SK-N-SH (cell line): ENCODE data around the gene GRIN1. TPM values are rescaled to one million over a fixed set of nuclear protein-coding genes. Genes with fewer than 3 reads are reported as not detected.

Experiments used
- CTCF ChIA-PET: fragments of 300-600, 350-600 bp; formaldehyde crosslinking; extraction: SDS; loops from one replicate; lab custom pipeline; 2021; lab: Yijun Ruan, JAX
- POLR2A ChIA-PET: fragments of 350-600 bp; sonication (Branson Sonifier 250); formaldehyde crosslinking; extraction: SDS; loops from one replicate; lab custom pipeline; 2020; ENCODE audit warnings: antibody characterized with exemption, inconsistent platforms; lab: Yijun Ruan, JAX
- DNase-seq: peaks from one replicate; pipeline ENCODE4 v3.0.0; 2012
- H2AFZ ChIP-seq: fragments of 200-600 bp; sonication (generic); 2 replicates; pipeline ENCODE4 v1.8.1; 2016; ENCODE audit warnings: antibody characterized with exemption, mild to moderate bottlenecking, low read depth
- H3F3A ChIP-seq: fragments of 200-600 bp; sonication (generic); replicated peaks from 2 replicates; pipeline ENCODE3; 2016; ENCODE audit warnings: antibody characterized with exemption, mild to moderate bottlenecking; ENCODE audit not compliant: insufficient read depth
- H3K27ac ChIP-seq, 2 experiments: fragments of 200-500 bp in 1 of 2; fragments of 200-600 bp in 1 of 2; sonication (Bioruptor generic) in 1 of 2; sonication (generic), shearing (Covaris generic) in 1 of 2; 2 replicates each; pipeline versions ENCODE4 v1.5.1 to v1.6.1; 2014 to 2016; ENCODE audit warnings: low read depth in 2 of 2, inconsistent platforms in 1 of 2, low read length in 1 of 2, mild to moderate bottlenecking in 1 of 2, mixed read lengths in 1 of 2
- H3K27me3 ChIP-seq: fragments of 200-600 bp; sonication (generic), shearing (Covaris generic); 2 replicates; pipeline ENCODE4 v1.6.1; 2016; ENCODE audit warnings: mixed run types; ENCODE audit not compliant: insufficient read depth
- H3K36me3 ChIP-seq, 2 experiments: fragments of 200-500 bp in 1 of 2; fragments of 200-600 bp in 1 of 2; sonication (Bioruptor generic) in 1 of 2; sonication (generic) in 1 of 2; replicated peaks in 1 of 2; 2 replicates each; pipeline versions ENCODE3 to v1.5.1; 2014 to 2016; ENCODE audit warnings: low read length in 1 of 2, mild to moderate bottlenecking in 1 of 2; ENCODE audit not compliant: insufficient read depth in 2 of 2, control insufficient read depth in 1 of 2
- H3K4me1 ChIP-seq, 2 experiments: fragments of 200-500 bp in 1 of 2; fragments of 200-600 bp in 1 of 2; sonication (Bioruptor generic) in 1 of 2; sonication (generic), shearing (Covaris generic) in 1 of 2; 2 replicates each; pipeline versions ENCODE4 v1.5.1 to v1.6.1; 2014 to 2016; ENCODE audit warnings: low read depth in 1 of 2, low read length in 1 of 2, mixed run types in 1 of 2; ENCODE audit not compliant: insufficient read depth in 2 of 2, control insufficient read depth in 1 of 2
- H3K4me2 ChIP-seq: fragments of 200-600 bp; sonication (generic), shearing (Covaris generic); 2 replicates; pipeline ENCODE4 v1.6.1; 2017; ENCODE audit warnings: mixed run types
- H3K4me3 ChIP-seq, 2 experiments: fragments of 200-500 bp in 1 of 2; fragments of 200-600 bp in 1 of 2; sonication (Bioruptor generic) in 1 of 2; sonication (generic), shearing (Covaris generic) in 1 of 2; 2 replicates each; pipeline versions ENCODE4 v1.5.1 to v1.8.1; 2014 to 2016; ENCODE audit warnings: low read depth in 2 of 2, inconsistent platforms in 1 of 2, low read length in 1 of 2, mild to moderate bottlenecking in 1 of 2, mixed read lengths in 1 of 2, moderate library complexity in 1 of 2
- H3K79me2 ChIP-seq: fragments of 200-600 bp; sonication (generic); 2 replicates; pipeline ENCODE4 v1.8.1; 2017; ENCODE audit warnings: mild to moderate bottlenecking; ENCODE audit not compliant: insufficient read depth
- H3K9ac ChIP-seq: fragments of 200-600 bp; sonication (generic); 2 replicates; pipeline ENCODE4 v1.6.1; 2017; ENCODE audit warnings: mixed run types
- H3K9me2 ChIP-seq: fragments of 200-600 bp; sonication (generic); 2 replicates; pipeline ENCODE4 v1.6.1; 2017; ENCODE audit warnings: mixed run types
- H3K9me3 ChIP-seq: fragments of 200-600 bp; sonication (generic); 2 replicates; pipeline ENCODE4 v1.6.1; 2017; ENCODE audit warnings: mixed run types, mild to moderate bottlenecking, moderate library complexity
- H4K20me1 ChIP-seq: fragments of 200-600 bp; sonication (generic); 2 replicates; pipeline ENCODE4 v1.6.1; 2017; ENCODE audit warnings: mild to moderate bottlenecking, mixed run types; ENCODE audit not compliant: insufficient read depth
- CHD2 ChIP-seq: fragments of 150-350 bp; IDR thresholded peaks from 2 replicates; pipeline ENCODE4 v1.6.1; 2018; ENCODE audit warnings: low read length; ENCODE audit not compliant: partially characterized antibody
- CTCF ChIP-seq: fragments of 200-600 bp; sonication (generic); IDR thresholded peaks from 2 replicates; pipeline ENCODE4 v1.6.1; 2017; ENCODE audit warnings: antibody characterized with exemption, mild to moderate bottlenecking, moderate library complexity
- EP300 ChIP-seq, 2 experiments: IDR thresholded peaks; 2 replicates each; pipeline versions ENCODE4 v1.4.0 to v1.6.1; 2012; ENCODE audit warnings: borderline replicate concordance in 1 of 2, low read depth in 1 of 2, low read length in 1 of 2
- EZH2phosphoT487 ChIP-seq: fragments of 200-600 bp; sonication (generic); IDR thresholded peaks from 2 replicates; pipeline ENCODE4 v1.6.1; 2017; ENCODE audit warnings: low read depth, mixed run types, mild to moderate bottlenecking, antibody characterized with exemption, moderate library complexity, borderline replicate concordance
- FOXJ3 ChIP-seq: sonication (generic); formaldehyde crosslinking; IDR thresholded peaks from 2 replicates; pipeline ENCODE4 v1.5.1; 2020; ENCODE audit warnings: mild to moderate bottlenecking, missing genetic modification reagents
- FOXM1 ChIP-seq: IDR thresholded peaks from 2 replicates; pipeline ENCODE4 v1.4.0; 2012; ENCODE audit warnings: low read depth, mild to moderate bottlenecking
- GABPA ChIP-seq: IDR thresholded peaks from 2 replicates; pipeline ENCODE4 v1.4.0; 2012; ENCODE audit warnings: low read depth, mild to moderate bottlenecking
- GATA2 ChIP-seq: sonication (generic); formaldehyde crosslinking; IDR thresholded peaks from 2 replicates; pipeline ENCODE4 v1.5.0; 2020; ENCODE audit warnings: mild to moderate bottlenecking, missing genetic modification reagents
- MEF2A ChIP-seq: IDR thresholded peaks from 2 replicates; pipeline ENCODE4 v1.4.0; 2012; ENCODE audit warnings: low read depth, borderline replicate concordance
- NRF1 ChIP-seq: IDR thresholded peaks from 2 replicates; pipeline ENCODE4 v1.6.1; 2012; ENCODE audit warnings: low read depth, mild to moderate bottlenecking, low read length
- PBX3 ChIP-seq: IDR thresholded peaks from 2 replicates; pipeline ENCODE4; 2012
- SIN3A ChIP-seq: IDR thresholded peaks from 2 replicates; pipeline ENCODE4 v1.6.1; 2012; ENCODE audit warnings: low read depth, mild to moderate bottlenecking, low read length, moderate library complexity, borderline replicate concordance
- SMC3 ChIP-seq: IDR thresholded peaks from 2 replicates; pipeline ENCODE4 v1.6.1; 2012; ENCODE audit warnings: low read depth, low read length, improper control_type of control experiment
- TCF12 ChIP-seq: IDR thresholded peaks from 2 replicates; pipeline ENCODE4 v1.4.0; 2012
- USF1 ChIP-seq: IDR thresholded peaks from 2 replicates; pipeline ENCODE4 v1.4.0; 2012; ENCODE audit warnings: low read depth, borderline replicate concordance
- YY1 ChIP-seq: IDR thresholded peaks from 2 replicates; pipeline ENCODE4 v1.4.0; 2012; ENCODE audit warnings: low read depth, mild to moderate bottlenecking
- WGBS: methylation state at CpG from one replicate; pipeline ENCODE4 v1.1.6; 2017; ENCODE audit warnings: low lambda C conversion rate; 5-methylcytosine and 5-hydroxymethylcytosine counted together
- polyA plus RNA-seq, 3 experiments: library from polyadenylated mRNA; depleted of rRNA; stranded (reverse); fragments of >200 nt; gene quantifications; 2 replicates each; pipeline ENCODE4 v1.2.3, GENCODE V29; 2012
- TF ChIP-seq, protein P1 (sequence below): IDR thresholded peaks from 2 replicates; pipeline ENCODE4 v1.4.0; 2012; ENCODE audit warnings: low read depth, borderline replicate concordance
- TF ChIP-seq, protein P2 (sequence below): IDR thresholded peaks from 2 replicates; pipeline ENCODE4 v1.6.1; 2012; ENCODE audit warnings: mild to moderate bottlenecking, low read depth, low read length, moderate library complexity
- TF ChIP-seq, protein P3 (sequence below): fragments of 150-350 bp; IDR thresholded peaks from 2 replicates; pipeline ENCODE4 v1.6.1; 2017; ENCODE audit warnings: antibody characterized with exemption, low read length, low read depth, borderline replicate concordance
- TF ChIP-seq, protein P4 (sequence below): IDR thresholded peaks from 2 replicates; pipeline ENCODE4 v1.4.0; 2012; ENCODE audit warnings: low read depth

GRIN1 gene
- polyA plus RNA-seq, 1 of the 3 experiments (the other 2 are of a cell fraction): not detected

DNA sequence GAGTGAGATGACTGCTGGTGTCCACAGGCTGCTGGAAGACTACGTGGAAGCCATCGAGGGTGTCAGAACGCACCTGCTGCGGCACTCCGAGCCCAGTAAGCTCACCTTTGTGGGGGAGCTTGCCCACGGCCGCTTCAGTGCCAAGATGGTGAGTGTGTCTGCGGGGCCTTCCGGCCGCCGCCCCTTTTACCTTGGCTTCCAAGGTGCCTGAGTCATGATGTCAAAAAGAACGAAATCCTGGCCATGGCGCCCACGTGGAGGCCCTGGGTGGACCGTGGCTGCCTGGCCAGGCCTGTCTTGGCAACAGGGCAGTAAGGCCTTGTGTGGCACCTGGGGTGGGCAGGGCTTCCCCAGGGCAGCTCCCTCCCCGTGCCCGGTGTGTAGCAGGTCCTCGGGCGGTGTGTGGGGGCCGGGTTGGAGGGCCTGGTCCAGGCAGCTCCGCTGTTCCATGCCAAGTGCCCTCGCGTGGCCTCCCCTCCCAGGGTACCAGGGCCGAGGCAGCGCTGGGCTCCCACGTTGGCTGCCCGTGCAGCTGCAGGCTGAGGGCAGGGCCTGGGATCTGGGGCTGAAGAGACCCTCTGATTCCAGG, 32.2 kb upstream of the GRIN1 start:
- no peak overlapping the region for H3K4me3 ChIP-seq
- no peaks in the 10 kb centered on the region for H3K27me3 ChIP-seq
- H3K36me3 ChIP-seq: peaks cover 18 to 75% of the 10 kb centered on the region in 2 experiments
- no peak overlapping the region for H2AFZ ChIP-seq
- no peak overlapping the region for H3K9ac ChIP-seq
- ChIA-PET CTCF (interaction anchor here (1.1 to 2.9 kb wide), 4 partner anchors 40 to 264 kb away, joined by 3 to 11 read pairs (median 4); partner anchors contain the start of genes AJM1 and NPDC1), POLR2A (interaction anchor here (0.6 to 1.2 kb wide), 2 partner anchors 15 to 120 kb away, joined by 3 to 5 read pairs; partner anchors contain the start of gene RNF224)
- H4K20me1 ChIP-seq: no peaks in the 10 kb centered on the region
- no peak overlapping the region for H3K27ac ChIP-seq
- H3K9me3 ChIP-seq: no peaks in the 10 kb centered on the region
- TF ChIP-seq GATA2 (CRISPR knock-in tag): no peak
- TF ChIP-seq, protein P1, sequence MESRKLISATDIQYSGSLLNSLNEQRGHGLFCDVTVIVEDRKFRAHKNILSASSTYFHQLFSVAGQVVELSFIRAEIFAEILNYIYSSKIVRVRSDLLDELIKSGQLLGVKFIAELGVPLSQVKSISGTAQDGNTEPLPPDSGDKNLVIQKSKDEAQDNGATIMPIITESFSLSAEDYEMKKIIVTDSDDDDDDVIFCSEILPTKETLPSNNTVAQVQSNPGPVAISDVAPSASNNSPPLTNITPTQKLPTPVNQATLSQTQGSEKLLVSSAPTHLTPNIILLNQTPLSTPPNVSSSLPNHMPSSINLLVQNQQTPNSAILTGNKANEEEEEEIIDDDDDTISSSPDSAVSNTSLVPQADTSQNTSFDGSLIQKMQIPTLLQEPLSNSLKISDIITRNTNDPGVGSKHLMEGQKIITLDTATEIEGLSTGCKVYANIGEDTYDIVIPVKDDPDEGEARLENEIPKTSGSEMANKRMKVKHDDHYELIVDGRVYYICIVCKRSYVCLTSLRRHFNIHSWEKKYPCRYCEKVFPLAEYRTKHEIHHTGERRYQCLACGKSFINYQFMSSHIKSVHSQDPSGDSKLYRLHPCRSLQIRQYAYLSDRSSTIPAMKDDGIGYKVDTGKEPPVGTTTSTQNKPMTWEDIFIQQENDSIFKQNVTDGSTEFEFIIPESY: no peak
- no peak for TF ChIP-seq EZH2phosphoT487
- TF ChIP-seq, protein P2, sequence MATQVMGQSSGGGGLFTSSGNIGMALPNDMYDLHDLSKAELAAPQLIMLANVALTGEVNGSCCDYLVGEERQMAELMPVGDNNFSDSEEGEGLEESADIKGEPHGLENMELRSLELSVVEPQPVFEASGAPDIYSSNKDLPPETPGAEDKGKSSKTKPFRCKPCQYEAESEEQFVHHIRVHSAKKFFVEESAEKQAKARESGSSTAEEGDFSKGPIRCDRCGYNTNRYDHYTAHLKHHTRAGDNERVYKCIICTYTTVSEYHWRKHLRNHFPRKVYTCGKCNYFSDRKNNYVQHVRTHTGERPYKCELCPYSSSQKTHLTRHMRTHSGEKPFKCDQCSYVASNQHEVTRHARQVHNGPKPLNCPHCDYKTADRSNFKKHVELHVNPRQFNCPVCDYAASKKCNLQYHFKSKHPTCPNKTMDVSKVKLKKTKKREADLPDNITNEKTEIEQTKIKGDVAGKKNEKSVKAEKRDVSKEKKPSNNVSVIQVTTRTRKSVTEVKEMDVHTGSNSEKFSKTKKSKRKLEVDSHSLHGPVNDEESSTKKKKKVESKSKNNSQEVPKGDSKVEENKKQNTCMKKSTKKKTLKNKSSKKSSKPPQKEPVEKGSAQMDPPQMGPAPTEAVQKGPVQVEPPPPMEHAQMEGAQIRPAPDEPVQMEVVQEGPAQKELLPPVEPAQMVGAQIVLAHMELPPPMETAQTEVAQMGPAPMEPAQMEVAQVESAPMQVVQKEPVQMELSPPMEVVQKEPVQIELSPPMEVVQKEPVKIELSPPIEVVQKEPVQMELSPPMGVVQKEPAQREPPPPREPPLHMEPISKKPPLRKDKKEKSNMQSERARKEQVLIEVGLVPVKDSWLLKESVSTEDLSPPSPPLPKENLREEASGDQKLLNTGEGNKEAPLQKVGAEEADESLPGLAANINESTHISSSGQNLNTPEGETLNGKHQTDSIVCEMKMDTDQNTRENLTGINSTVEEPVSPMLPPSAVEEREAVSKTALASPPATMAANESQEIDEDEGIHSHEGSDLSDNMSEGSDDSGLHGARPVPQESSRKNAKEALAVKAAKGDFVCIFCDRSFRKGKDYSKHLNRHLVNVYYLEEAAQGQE: no peak
- TF ChIP-seq USF1: no peak
- no peak for TF ChIP-seq YY1
- no peak for TF ChIP-seq FOXM1
- TF ChIP-seq GABPA: no peak
- TF ChIP-seq, protein P3, sequence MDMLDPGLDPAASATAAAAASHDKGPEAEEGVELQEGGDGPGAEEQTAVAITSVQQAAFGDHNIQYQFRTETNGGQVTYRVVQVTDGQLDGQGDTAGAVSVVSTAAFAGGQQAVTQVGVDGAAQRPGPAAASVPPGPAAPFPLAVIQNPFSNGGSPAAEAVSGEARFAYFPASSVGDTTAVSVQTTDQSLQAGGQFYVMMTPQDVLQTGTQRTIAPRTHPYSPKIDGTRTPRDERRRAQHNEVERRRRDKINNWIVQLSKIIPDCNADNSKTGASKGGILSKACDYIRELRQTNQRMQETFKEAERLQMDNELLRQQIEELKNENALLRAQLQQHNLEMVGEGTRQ: no peak
- no peak for TF ChIP-seq CHD2
- TF ChIP-seq FOXJ3: no peak
- TF ChIP-seq SIN3A: no peak
- no peak for TF ChIP-seq TCF12
- no peak for TF ChIP-seq NRF1
- TF ChIP-seq CTCF: no peak
- no peak for TF ChIP-seq EP300 (IDR thresholded peaks at IDR 0.05; ENCODE audit: borderline replicate concordance in 1 of 2, low read depth in 1 of 2, low read length in 1 of 2)
- TF ChIP-seq MEF2A: no peak
- TF ChIP-seq PBX3: no peak
- TF ChIP-seq, protein P4, sequence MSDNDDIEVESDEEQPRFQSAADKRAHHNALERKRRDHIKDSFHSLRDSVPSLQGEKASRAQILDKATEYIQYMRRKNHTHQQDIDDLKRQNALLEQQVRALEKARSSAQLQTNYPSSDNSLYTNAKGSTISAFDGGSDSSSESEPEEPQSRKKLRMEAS: no peak
- TF ChIP-seq SMC3: no peak
- H3K4me1 ChIP-seq: no peaks in the 10 kb centered on the region
- H3K79me2 ChIP-seq: no peaks in the 10 kb centered on the region
- H3K9me2 ChIP-seq: no peaks in the 10 kb centered on the region
- H3K4me2 ChIP-seq: no peak overlapping the region
- peaks cover 7% of the 10 kb centered on the region for H3F3A ChIP-seq
- no peak for DNase-seq
- WGBS: 95% methylated on average over 13 of the region's 27 CpGs
